Measurements from ENCODE around the gene PDHX.

The PDHX gene

DNA sequence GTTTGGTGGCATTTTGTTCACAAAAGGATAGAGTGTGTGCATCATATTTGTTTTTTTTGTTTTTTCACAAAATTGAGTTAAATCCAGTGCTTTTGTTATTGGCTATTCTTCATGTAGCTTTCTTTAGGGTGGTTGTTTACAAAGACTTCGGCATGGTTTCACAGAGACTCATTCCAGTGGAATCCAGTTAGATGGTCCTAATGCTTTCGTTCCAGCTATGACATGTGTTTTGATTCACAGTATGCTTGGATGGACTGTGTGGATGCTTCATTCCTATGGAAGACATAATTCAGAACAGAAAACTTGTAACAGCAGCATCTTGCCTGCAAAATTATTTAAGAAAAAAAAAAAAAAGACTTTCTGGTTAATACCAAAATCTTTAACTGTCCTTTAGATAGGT, 97.9 kb downstream of the PDHX start:
- TF ChIP-seq GLIS3 (CRISPR knock-in tag; IDR thresholded peaks at IDR 0.05) (no peak), TSHZ2 (CRISPR knock-in tag; IDR thresholded peaks at IDR 0.05) (no peak), ZFP3 (CRISPR knock-in tag; IDR thresholded peaks at IDR 0.05) (no peak), SNAI2 (CRISPR knock-in tag; IDR thresholded peaks at IDR 0.05) (no peak), ISL1 (CRISPR knock-in tag; IDR thresholded peaks at IDR 0.05) (no peak), ZNF8 (CRISPR knock-in tag; IDR thresholded peaks at IDR 0.05) (no peak), ARNTL (CRISPR knock-in tag; IDR thresholded peaks at IDR 0.05; ENCODE audit: borderline replicate concordance, low read depth) (no peak), PPARA (CRISPR knock-in tag; IDR thresholded peaks at IDR 0.05; ENCODE audit: borderline replicate concordance) (no peak), OSR1 (CRISPR knock-in tag; IDR thresholded peaks at IDR 0.05) (no peak), BACH2 (CRISPR knock-in tag; IDR thresholded peaks at IDR 0.05; ENCODE audit: borderline replicate concordance) (no peak), ZFP30 (CRISPR knock-in tag; IDR thresholded peaks at IDR 0.05) (no peak), ZNF565 (CRISPR knock-in tag; conservative IDR thresholded peaks at IDR 0.05; ENCODE audit: low read depth) (no peak)
- TF ChIP-seq, protein P1, sequence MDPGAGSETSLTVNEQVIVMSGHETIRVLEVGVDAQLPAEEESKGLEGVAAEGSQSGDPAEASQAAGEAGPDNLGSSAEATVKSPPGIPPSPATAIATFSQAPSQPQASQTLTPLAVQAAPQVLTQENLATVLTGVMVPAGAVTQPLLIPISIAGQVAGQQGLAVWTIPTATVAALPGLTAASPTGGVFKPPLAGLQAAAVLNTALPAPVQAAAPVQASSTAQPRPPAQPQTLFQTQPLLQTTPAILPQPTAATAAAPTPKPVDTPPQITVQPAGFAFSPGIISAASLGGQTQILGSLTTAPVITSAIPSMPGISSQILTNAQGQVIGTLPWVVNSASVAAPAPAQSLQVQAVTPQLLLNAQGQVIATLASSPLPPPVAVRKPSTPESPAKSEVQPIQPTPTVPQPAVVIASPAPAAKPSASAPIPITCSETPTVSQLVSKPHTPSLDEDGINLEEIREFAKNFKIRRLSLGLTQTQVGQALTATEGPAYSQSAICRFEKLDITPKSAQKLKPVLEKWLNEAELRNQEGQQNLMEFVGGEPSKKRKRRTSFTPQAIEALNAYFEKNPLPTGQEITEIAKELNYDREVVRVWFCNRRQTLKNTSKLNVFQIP (CRISPR knock-in tag; IDR thresholded peaks at IDR 0.05; ENCODE audit: borderline replicate concordance, low read depth), result no peak
- TF ChIP-seq, protein P2, sequence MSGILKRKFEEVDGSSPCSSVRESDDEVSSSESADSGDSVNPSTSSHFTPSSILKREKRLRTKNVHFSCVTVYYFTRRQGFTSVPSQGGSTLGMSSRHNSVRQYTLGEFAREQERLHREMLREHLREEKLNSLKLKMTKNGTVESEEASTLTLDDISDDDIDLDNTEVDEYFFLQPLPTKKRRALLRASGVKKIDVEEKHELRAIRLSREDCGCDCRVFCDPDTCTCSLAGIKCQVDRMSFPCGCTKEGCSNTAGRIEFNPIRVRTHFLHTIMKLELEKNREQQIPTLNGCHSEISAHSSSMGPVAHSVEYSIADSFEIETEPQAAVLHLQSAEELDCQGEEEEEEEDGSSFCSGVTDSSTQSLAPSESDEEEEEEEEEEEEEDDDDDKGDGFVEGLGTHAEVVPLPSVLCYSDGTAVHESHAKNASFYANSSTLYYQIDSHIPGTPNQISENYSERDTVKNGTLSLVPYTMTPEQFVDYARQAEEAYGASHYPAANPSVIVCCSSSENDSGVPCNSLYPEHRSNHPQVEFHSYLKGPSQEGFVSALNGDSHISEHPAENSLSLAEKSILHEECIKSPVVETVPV (CRISPR knock-in tag; IDR thresholded peaks at IDR 0.05), result no peak
- peak; percentile 99 for ATAC-seq

DNA sequence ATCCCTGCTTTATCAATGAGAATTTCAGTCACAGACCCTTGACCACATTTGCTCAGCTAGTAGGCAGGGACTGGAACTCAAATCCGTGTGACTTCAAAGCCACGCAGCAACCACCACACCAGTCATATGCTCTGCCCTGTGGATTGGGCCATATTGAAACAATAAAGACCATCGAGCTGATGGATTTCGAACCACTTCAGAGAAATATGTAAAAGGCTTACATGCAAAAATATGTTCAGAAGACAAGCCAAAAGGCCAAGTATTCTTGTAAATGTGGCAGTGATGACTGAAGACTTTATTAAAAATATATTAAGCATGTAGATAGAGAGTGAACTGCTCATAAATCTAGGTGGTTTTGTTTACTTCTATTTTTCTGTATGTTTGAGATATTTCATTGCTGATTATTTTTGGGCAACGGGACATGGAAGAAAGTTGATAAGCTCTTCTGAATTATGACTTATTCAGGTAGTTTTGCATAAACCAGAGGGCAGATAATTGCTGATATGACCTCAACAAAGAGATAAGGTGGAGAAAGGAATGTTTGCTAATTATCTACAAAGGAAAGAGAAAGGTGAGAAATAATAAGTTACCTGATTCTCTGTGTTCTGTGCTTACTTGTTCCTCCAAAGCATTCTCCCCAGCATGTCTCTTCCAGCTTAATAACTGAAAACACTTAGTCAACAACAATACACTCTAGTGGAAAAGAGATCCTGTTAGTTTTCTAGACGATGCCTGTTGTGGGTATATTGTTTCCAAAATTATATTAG, 99.4 kb downstream of the PDHX start:
- no peak for ATAC-seq
- TF ChIP-seq ISL1 (CRISPR knock-in tag; IDR thresholded peaks at IDR 0.05) (no peak), BACH2 (CRISPR knock-in tag; IDR thresholded peaks at IDR 0.05; ENCODE audit: borderline replicate concordance) (no peak), ARNTL (CRISPR knock-in tag; IDR thresholded peaks at IDR 0.05; ENCODE audit: borderline replicate concordance, low read depth) (no peak)
- TF ChIP-seq, protein P2 (CRISPR knock-in tag; IDR thresholded peaks at IDR 0.05), result no peak

- no peak for TF ChIP-seq ZNF565 (CRISPR knock-in tag; conservative IDR thresholded peaks at IDR 0.05; ENCODE audit: low read depth)
- TF ChIP-seq, protein P2 (CRISPR knock-in tag; IDR thresholded peaks at IDR 0.05), result no peak
- TF ChIP-seq OSR1 (CRISPR knock-in tag; IDR thresholded peaks at IDR 0.05), result no peak
- TF ChIP-seq TCF4 (CRISPR knock-in tag; IDR thresholded peaks at IDR 0.05; ENCODE audit: borderline replicate concordance), result no peak
- no peak for TF ChIP-seq ZFP3 (CRISPR knock-in tag; IDR thresholded peaks at IDR 0.05)
- no peak for TF ChIP-seq RARB (CRISPR knock-in tag; IDR thresholded peaks at IDR 0.05)
- TF ChIP-seq ESRRG (CRISPR knock-in tag; IDR thresholded peaks at IDR 0.05), result no peak
- no peak for TF ChIP-seq ISL1 (CRISPR knock-in tag; IDR thresholded peaks at IDR 0.05)
- TF ChIP-seq ARNTL (CRISPR knock-in tag; IDR thresholded peaks at IDR 0.05; ENCODE audit: borderline replicate concordance, low read depth), result no peak
- no peak for TF ChIP-seq BACH2 (CRISPR knock-in tag; IDR thresholded peaks at IDR 0.05; ENCODE audit: borderline replicate concordance)
- TF ChIP-seq CSDC2 (CRISPR knock-in tag; IDR thresholded peaks at IDR 0.05), result no peak
- TF ChIP-seq ZC3H10 (CRISPR knock-in tag; IDR thresholded peaks at IDR 0.05), result no peak
- TF ChIP-seq ZNF70 (CRISPR knock-in tag; IDR thresholded peaks at IDR 0.05), result no peak
- TF ChIP-seq SNAI2 (CRISPR knock-in tag; IDR thresholded peaks at IDR 0.05), result no peak
- TF ChIP-seq GLIS3 (CRISPR knock-in tag; IDR thresholded peaks at IDR 0.05), result no peak
- TF ChIP-seq ZFP30 (CRISPR knock-in tag; IDR thresholded peaks at IDR 0.05), result no peak
- TF ChIP-seq, protein P1 (CRISPR knock-in tag; IDR thresholded peaks at IDR 0.05; ENCODE audit: borderline replicate concordance, low read depth), result no peak
- TF ChIP-seq, protein P3, sequence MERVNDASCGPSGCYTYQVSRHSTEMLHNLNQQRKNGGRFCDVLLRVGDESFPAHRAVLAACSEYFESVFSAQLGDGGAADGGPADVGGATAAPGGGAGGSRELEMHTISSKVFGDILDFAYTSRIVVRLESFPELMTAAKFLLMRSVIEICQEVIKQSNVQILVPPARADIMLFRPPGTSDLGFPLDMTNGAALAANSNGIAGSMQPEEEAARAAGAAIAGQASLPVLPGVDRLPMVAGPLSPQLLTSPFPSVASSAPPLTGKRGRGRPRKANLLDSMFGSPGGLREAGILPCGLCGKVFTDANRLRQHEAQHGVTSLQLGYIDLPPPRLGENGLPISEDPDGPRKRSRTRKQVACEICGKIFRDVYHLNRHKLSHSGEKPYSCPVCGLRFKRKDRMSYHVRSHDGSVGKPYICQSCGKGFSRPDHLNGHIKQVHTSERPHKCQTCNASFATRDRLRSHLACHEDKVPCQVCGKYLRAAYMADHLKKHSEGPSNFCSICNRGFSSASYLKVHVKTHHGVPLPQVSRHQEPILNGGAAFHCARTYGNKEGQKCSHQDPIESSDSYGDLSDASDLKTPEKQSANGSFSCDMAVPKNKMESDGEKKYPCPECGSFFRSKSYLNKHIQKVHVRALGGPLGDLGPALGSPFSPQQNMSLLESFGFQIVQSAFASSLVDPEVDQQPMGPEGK (CRISPR knock-in tag; IDR thresholded peaks at IDR 0.05; ENCODE audit: borderline replicate concordance), result no peak
- ATAC-seq, result no peak
Measured at GRCh38 chr11:35016916-35017315, 100.5 kb downstream of the PDHX start.
